ENCODE data around the gene RGMA. TPM values are rescaled to one million over a fixed set of nuclear protein-coding genes. Genes with fewer than 3 reads are reported as not detected.

The RGMA gene
- total RNA-seq, 4 donors from 2014 or later, result 5.4 to 14.5 (median 11.0) TPM

DNA sequence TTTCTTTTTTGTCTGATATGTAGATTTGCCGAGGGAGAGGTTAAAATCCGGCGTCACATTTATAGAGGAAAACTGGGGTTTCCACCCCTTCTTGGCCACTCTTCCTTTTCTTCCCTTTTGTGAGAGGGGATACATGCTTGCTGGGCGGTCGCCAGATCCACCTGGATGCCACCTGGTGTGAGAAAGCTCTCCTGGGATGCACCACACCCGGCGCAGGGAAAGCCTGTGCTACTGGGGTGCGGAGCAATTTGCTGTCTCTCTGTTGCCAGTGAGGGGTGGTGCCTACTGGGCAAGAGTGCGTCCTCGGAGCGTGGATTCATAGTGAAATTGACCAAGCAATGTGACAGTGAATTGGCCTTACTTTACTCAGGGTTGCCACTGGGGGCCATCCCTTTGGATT lies 2.5 kb upstream of the RGMA start:
- TF ChIP-seq CTCF (IDR thresholded peaks at IDR 0.05; ENCODE audit: low read depth), result no peak

DNA sequence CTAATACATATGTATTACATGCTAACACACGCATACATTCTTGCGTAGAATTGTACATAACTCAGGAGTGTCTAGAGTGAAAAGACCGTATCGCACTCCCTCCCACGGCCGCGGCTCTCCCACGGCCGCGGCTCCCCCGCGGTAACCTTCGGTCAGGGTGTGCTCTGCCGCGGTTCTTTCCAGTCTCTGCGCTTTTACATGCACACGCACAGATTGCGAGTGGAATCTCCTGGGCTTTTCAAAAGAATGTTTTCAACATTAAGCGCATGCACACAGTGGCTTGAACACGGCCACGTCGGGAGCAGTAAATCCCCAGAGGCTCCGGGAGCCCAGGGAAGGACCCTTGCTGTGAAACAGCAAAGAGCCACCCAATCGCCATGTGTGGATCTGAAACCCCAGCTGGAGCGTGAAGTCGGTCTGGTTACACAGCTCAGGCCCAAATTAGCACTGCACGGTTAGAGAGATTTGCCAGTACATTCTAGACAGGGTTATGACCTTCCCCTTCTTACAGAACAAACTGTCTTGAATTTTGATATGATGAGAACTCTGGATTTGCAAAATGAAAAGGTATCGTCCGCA lies 805 bp upstream of the RGMA start:
- no peak for TF ChIP-seq CTCF (IDR thresholded peaks at IDR 0.05; ENCODE audit: low read depth)

DNA sequence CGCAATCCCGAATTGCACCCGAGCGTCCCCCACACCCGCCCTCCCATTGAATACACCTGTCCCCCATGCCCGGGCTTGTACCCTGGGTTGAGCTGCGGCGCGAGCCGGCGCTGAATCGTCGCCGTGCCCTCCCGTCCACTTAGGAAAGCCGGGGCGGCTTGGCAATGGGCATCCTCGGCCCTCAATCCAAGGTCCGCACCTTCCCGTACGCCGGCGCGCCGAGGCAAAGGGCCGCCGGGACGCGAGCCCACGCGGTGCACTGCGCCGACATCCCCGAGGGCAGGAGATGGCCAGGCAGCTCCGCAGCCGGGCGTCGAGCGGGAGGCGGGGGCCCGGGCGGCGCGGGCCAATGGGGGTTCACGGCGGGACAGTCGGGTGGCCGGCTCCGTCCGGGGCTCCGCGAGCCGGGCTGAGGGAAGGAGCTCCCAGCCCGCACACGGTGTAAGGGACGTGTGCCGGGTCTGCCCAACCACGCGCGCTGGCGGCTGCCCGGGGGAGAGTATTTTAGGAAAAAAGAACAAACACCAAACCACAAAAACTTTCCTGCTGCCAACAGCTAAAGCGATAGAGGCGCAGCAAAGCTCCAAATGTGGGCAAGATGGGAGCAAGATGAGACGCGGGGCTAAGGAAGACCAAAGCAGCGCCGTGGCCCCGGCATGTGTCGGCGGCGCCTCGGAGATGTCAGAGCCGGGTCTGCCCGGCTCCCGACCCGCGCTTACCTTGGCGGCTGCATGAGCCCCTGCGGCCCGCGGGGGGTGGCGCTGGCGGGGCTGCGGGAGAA lies 621 bp downstream of the RGMA start:
- no peak for TF ChIP-seq CTCF (IDR thresholded peaks at IDR 0.05; ENCODE audit: low read depth)

- no peak for TF ChIP-seq CTCF (IDR thresholded peaks at IDR 0.05; ENCODE audit: low read depth)
These were observed 1.2 kb downstream of the RGMA start for GRCh38 chr15:93087825-93088199.

DNA sequence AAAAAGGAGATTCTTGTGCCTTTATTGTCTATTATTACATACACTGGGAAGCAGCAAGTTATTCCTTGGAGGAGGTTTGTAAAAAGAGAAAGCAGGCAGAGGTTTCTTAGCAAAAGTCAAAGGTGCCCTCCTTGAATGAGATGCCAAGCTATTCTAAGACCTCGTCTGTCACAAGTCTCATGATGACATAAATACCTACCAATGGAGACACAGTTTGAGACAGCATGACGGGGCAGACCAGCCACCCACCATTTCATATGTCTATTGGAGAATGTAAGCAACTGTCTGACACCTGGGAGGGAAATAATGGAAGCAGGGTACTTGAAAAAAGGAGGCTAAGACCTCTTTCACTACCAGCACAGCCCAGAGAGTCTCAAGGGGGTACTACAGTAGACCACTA lies 2.2 kb downstream of the RGMA start:
- no peak for TF ChIP-seq CTCF (IDR thresholded peaks at IDR 0.05; ENCODE audit: low read depth)

DNA sequence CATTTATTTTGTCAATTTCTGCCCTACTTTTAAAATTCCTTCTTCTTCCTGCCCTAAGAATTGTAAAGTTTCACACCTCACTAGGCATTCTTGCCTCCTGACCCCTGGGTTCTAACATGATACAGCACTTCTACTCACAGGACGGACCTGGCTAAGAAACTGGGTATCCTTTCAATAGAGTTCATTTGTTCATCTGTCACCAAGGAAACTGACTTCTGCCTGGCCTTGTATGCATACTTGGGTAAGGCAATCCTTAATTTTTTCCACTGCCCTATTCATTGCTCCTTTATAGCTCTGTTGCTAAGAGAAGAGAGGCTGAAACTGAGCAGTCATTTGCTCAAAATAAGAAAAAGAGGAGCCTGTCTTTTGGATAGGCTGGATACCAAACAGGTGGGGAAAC lies 3.3 kb downstream of the RGMA start:
- TF ChIP-seq CTCF (IDR thresholded peaks at IDR 0.05; ENCODE audit: low read depth), result no peak

DNA sequence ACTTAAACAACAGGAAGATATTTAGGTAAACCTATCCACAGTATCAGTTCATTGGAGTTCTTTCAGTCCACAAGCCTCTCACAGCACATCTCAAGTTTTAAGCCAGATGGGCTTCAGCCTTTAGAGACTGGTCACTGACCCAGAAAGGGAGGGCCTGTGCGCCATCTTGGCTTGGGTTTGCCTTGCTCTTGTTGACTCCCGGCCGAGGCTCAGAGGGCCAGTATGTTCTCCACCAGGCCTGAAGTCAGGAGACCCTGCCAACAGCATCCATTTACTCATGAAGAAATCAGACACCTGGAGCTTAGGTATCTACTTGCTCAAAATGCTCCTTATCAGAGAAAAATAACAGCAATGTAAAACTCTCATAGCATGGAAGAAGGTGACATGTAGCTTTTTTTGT lies 6.2 kb downstream of the RGMA start:
- TF ChIP-seq CTCF (IDR thresholded peaks at IDR 0.05; ENCODE audit: low read depth), result no peak

Data from subcutaneous adipose tissue (tissue), 4 donors.